Caco-2 (cell line): Measurements from ENCODE around the gene IQUB. TPM values are rescaled to one million over a fixed set of nuclear protein-coding genes. Genes with fewer than 3 reads are reported as not detected.

Experiments used
- BruUV-seq: library from RNA; stranded (reverse); fragments of 400-500 nt; replicated peaks from 2 replicates; lab custom pipeline; 2021; lab: Mats Ljungman, UMichigan
- CTCF ChIA-PET: fragments of 300-600 bp; sonication (Branson Sonifier 250); formaldehyde crosslinking; loops from one replicate; lab custom pipeline; 2022; ENCODE audit warnings: antibody characterized with exemption; lab: Charles Lee
- POLR2A ChIA-PET: fragments of 300-600 bp; sonication (Branson Sonifier 250); formaldehyde crosslinking; loops from one replicate; lab custom pipeline; 2022; ENCODE audit warnings: antibody characterized with exemption; lab: Charles Lee
- DNase-seq, 2 experiments: peaks; one replicate each; pipeline versions ENCODE4 v3.0.0 to v3.0.0-alpha.2; 2020 to 2022
- H3K27me3 ChIP-seq: replicated peaks from 2 replicates; pipeline ENCODE4 v1.6.0; 2011; ENCODE audit warnings: low read length; ENCODE audit not compliant: control insufficient read depth, insufficient read depth
- H3K36me3 ChIP-seq: 2 replicates; pipeline ENCODE4 v1.5.1; 2011; ENCODE audit warnings: low read length; ENCODE audit not compliant: control insufficient read depth, insufficient read depth
- H3K4me1 ChIP-seq: fragments of 250-450 bp; sonication (Bioruptor Pico); 2 replicates; pipeline ENCODE4 v1.5.1; 2020; ENCODE audit warnings: mild to moderate bottlenecking
- H3K4me3 ChIP-seq: 2 replicates; pipeline ENCODE4 v1.5.1; 2011; ENCODE audit warnings: low read depth, mild to moderate bottlenecking, control low read depth, low read length
- H3K9me3 ChIP-seq: fragments of 250-450 bp; sonication (Bioruptor Pico); 2 replicates; pipeline ENCODE4 v1.5.1; 2020; ENCODE audit warnings: mild to moderate bottlenecking, moderate library complexity
- H3K27ac Mint-ChIP-seq: one replicate; pipeline ENCODE4 v1.8.0; 2022; ENCODE audit warnings: mixed read lengths; ENCODE audit not compliant: unreplicated experiment
- H3K27me3 Mint-ChIP-seq: one replicate; pipeline ENCODE4 v1.8.0; 2022; ENCODE audit warnings: mixed read lengths; ENCODE audit not compliant: insufficient read depth, unreplicated experiment
- H3K36me3 Mint-ChIP-seq: one replicate; pipeline ENCODE4 v1.8.0; 2022; ENCODE audit warnings: mild to moderate bottlenecking, mixed read lengths; ENCODE audit not compliant: insufficient read depth, unreplicated experiment
- H3K4me1 Mint-ChIP-seq: one replicate; pipeline ENCODE4 v1.8.0; 2022; ENCODE audit warnings: low read depth, mixed read lengths; ENCODE audit not compliant: unreplicated experiment
- H3K4me3 Mint-ChIP-seq: one replicate; pipeline ENCODE4 v1.8.0; 2022; ENCODE audit warnings: mild to moderate bottlenecking, moderate library complexity, mixed read lengths; ENCODE audit not compliant: unreplicated experiment
- H3K9me3 Mint-ChIP-seq: one replicate; pipeline ENCODE4 v1.8.0; 2022; ENCODE audit warnings: mixed read lengths; ENCODE audit not compliant: unreplicated experiment
- intact Hi-C: fragments of 100-400 bp; cut with micrococcal nuclease; formaldehyde crosslinking; loops from one replicate; pipeline ENCODE4 v1.10.0; 2022; ENCODE audit not compliant: unreplicated experiment
- total RNA-seq: library from RNA; stranded (reverse); gene quantifications from 2 replicates; pipeline ENCODE4 v1.2.3, GENCODE V29; 2022
- TF ChIP-seq, protein P1 (sequence below), 2 experiments: fragments of 200-600 bp in 1 of 2; IDR thresholded peaks; 1 replicate in 1 of 2; 2 replicates in 1 of 2; pipeline versions ENCODE4 v1.5.1 to v1.8.0; 2011 to 2022; ENCODE audit warnings: antibody characterized with exemption in 1 of 2, control low read depth in 1 of 2, inconsistent platforms in 1 of 2, low read depth in 1 of 2, low read length in 1 of 2, mild to moderate bottlenecking in 1 of 2, moderate library complexity in 1 of 2; ENCODE audit not compliant: insufficient read depth in 1 of 2, severe bottlenecking in 1 of 2, unreplicated experiment in 1 of 2

Gene IQUB
- total RNA-seq, 1 experiment from 2014 or later = 0.39 TPM

DNA sequence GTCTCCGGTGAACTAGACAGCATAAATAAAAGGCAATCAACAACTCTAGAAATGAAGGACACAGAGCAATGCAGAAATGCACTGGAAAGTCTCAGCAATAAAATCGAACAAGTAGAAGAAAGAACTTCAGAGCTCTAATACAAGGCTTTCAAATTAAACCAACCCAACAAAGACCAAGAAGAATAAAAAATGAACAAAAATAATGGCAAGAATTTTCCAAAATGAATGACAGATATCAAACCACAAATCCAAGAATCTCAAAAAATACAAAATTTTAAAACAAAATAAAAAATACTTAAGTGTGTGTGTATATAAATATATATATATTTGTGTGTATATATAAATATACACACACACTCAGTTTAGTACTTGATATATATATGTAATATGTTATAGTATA lies 110.8 kb downstream of the IQUB start:
- CTCF ChIA-PET = no interaction called here
- Histone ChIP-seq H3K9me3 (peaks cover 3% of the 10 kb centered on the region; the same call in 1 of the 2 replicates), H3K27me3 (no peaks in the 10 kb centered on the region), H3K4me1 (no peaks in the 10 kb centered on the region), H3K4me3 (no peak overlapping the region), H3K36me3 (no peaks in the 10 kb centered on the region)
- no peak for DNase-seq
- TF ChIP-seq, protein P1, sequence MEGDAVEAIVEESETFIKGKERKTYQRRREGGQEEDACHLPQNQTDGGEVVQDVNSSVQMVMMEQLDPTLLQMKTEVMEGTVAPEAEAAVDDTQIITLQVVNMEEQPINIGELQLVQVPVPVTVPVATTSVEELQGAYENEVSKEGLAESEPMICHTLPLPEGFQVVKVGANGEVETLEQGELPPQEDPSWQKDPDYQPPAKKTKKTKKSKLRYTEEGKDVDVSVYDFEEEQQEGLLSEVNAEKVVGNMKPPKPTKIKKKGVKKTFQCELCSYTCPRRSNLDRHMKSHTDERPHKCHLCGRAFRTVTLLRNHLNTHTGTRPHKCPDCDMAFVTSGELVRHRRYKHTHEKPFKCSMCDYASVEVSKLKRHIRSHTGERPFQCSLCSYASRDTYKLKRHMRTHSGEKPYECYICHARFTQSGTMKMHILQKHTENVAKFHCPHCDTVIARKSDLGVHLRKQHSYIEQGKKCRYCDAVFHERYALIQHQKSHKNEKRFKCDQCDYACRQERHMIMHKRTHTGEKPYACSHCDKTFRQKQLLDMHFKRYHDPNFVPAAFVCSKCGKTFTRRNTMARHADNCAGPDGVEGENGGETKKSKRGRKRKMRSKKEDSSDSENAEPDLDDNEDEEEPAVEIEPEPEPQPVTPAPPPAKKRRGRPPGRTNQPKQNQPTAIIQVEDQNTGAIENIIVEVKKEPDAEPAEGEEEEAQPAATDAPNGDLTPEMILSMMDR (IDR thresholded peaks at IDR 0.05; ENCODE audit: insufficient read depth in 1 of 2, low read depth in 1 of 2, low read length in 1 of 2, severe bottlenecking in 1 of 2, unreplicated experiment in 1 of 2) = no peak
- Mint-ChIP-seq H3K9me3 (peaks cover 19% of the 10 kb centered on the region), H3K27me3 (no peaks in the 10 kb centered on the region), H3K4me3 (no peak overlapping the region), H3K27ac (no peak overlapping the region), H3K4me1 (no peaks in the 10 kb centered on the region), H3K36me3 (no peaks in the 10 kb centered on the region)
- BruUV-seq = no TSS peak
- POLR2A ChIA-PET = no interaction called here
- intact Hi-C loops = no loop called here

DNA sequence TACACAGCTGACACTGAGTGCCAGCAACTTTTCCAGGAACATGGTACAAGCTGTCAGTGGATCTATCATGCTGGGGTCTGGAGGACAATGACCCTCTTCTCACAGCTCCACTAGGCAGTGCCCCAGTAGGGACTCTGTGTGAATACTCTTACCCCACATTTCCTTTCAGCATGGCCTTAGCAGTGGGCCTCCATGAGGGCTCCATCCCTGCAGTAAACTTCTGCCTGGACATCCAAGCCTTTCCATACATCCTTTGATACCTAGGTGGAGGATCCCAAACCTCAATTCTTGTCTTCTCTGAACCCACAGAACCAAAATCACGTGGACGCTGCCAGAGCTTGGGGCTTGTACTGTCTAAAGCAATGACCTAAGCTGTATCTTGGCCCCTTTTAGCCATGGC lies 116.8 kb downstream of the IQUB start:
- Mint-ChIP-seq H3K27ac (no peak overlapping the region), H3K4me3 (no peak overlapping the region), H3K4me1 (no peaks in the 10 kb centered on the region), H3K36me3 (no peaks in the 10 kb centered on the region), H3K27me3 (no peaks in the 10 kb centered on the region), H3K9me3 (peaks cover 15% of the 10 kb centered on the region)
- no peak for DNase-seq
- H3K9me3 ChIP-seq = peaks cover 8% of the 10 kb centered on the region
- BruUV-seq = no TSS peak
- no peaks in the 10 kb centered on the region for H3K4me1 ChIP-seq
- TF ChIP-seq, protein P1 (IDR thresholded peaks at IDR 0.05; ENCODE audit: insufficient read depth in 1 of 2, low read depth in 1 of 2, low read length in 1 of 2, severe bottlenecking in 1 of 2, unreplicated experiment in 1 of 2) = no peak
- ChIA-PET CTCF (no interaction called here), POLR2A (no interaction called here)
- no peak overlapping the region for H3K4me3 ChIP-seq
- no peaks in the 10 kb centered on the region for H3K36me3 ChIP-seq
- H3K27me3 ChIP-seq = no peaks in the 10 kb centered on the region; the same call in 1 of the 2 replicates
- intact Hi-C loops = no loop called here

DNA sequence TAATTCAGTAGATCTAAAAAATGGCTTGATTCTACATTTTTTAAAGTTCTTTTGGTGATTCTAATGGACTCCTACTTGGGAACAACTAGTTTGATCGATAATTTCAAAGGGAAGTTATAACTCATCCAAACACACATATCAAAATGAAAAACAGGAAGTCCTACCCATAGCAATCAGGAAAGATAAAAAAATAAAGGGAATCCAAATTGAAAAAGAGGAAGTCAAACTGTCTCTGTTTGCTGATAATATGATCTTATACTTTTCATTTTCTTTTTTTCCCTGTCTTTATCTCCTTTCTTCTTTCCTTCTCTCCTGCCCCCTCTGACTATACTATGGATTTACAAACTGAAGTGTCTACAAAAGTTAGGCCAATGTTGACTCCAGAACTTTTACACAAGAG lies 118.8 kb downstream of the IQUB start:
- DNase-seq = no peak
- no peak overlapping the region for H3K27ac Mint-ChIP-seq
- no peak overlapping the region for H3K4me3 ChIP-seq
- H3K4me3 Mint-ChIP-seq = no peak overlapping the region
- no peaks in the 10 kb centered on the region for H3K4me1 ChIP-seq
- H3K36me3 ChIP-seq = no peaks in the 10 kb centered on the region
- ChIA-PET CTCF (no interaction called here), POLR2A (no interaction called here)
- no peaks in the 10 kb centered on the region for H3K27me3 Mint-ChIP-seq
- BruUV-seq = no TSS peak
- intact Hi-C loops = no loop called here
- H3K36me3 Mint-ChIP-seq = no peaks in the 10 kb centered on the region
- no peaks in the 10 kb centered on the region; the same call in 1 of the 2 replicates for H3K27me3 ChIP-seq
- peaks cover 8% of the 10 kb centered on the region for H3K9me3 ChIP-seq
- TF ChIP-seq, protein P1 (IDR thresholded peaks at IDR 0.05; ENCODE audit: insufficient read depth in 1 of 2, low read depth in 1 of 2, low read length in 1 of 2, severe bottlenecking in 1 of 2, unreplicated experiment in 1 of 2) = no peak
- no peaks in the 10 kb centered on the region for H3K4me1 Mint-ChIP-seq
- H3K9me3 Mint-ChIP-seq = peaks cover 15% of the 10 kb centered on the region
